CD4-positive, alpha-beta T cell treated with Interleukin-6 for 4 hours (primary cell): ENCODE results near the gene HIPK2.
"Not testable (repeated sequence)": the region's sequence is repeated elsewhere in the genome, so short reads cannot be mapped to it uniquely, and the experiment has no call there.

Experiments used
- DNase-seq: peaks from one replicate; pipeline ENCODE4 v3.0.0-alpha.2; 2020; ENCODE audit warnings: mixed read lengths

The HIPK2 gene

DNA sequence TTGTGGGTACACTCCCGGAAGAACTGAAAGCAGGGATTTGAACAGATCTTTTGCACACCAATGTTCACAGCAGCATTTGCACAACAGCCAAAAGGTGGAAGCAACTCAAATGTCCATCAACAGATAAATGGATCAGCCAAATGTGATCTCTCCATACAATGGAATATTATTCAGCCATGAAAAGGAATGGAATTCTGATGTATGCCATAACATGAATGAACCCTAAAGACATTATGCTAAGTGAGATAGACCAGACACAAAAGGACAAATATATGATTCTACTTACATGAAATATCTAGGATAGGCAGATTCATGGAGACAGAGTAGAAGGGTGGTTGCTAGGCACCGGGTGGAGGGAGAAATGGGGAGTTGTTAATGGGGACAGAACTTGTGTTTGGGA is 217.6 kb downstream of the HIPK2 start:
- no peak for DNase-seq

DNA sequence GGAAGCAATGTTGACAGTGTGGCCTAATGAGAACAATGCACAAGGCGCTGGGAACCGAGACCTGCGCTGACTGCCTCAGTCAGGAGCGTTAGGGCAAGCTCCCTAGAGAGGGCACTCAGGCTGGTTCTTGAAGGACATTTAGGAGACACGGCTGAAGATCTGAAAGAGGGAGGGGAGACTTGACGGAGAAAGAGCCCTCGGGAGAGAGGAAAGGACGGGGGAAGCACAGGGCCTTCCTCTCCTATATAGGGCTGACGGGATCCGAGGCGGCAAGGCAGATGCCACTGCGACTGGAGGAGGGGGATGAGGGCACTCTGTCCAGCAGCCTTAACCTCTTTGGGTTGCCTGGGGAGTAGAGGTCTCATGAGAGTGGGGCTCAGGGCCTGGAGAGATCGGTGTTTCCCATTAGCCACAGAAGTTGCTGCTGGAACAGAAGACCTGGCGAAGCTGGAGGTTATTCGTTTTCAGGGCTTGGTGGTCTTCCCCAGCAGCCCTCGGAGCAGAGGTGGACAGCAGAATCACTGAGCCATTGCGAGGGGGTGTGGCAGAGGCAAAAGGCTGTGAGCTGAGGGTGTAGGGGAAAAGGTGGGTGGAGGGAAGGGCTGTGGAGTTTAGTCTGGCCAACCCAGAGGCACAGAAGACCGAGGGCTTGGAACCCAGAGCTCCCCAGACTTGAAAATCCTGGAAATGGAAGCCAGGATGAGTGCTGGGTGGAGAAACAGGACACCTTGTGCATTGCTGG is 218.3 kb downstream of the HIPK2 start:
- DNase-seq: no peak

DNA sequence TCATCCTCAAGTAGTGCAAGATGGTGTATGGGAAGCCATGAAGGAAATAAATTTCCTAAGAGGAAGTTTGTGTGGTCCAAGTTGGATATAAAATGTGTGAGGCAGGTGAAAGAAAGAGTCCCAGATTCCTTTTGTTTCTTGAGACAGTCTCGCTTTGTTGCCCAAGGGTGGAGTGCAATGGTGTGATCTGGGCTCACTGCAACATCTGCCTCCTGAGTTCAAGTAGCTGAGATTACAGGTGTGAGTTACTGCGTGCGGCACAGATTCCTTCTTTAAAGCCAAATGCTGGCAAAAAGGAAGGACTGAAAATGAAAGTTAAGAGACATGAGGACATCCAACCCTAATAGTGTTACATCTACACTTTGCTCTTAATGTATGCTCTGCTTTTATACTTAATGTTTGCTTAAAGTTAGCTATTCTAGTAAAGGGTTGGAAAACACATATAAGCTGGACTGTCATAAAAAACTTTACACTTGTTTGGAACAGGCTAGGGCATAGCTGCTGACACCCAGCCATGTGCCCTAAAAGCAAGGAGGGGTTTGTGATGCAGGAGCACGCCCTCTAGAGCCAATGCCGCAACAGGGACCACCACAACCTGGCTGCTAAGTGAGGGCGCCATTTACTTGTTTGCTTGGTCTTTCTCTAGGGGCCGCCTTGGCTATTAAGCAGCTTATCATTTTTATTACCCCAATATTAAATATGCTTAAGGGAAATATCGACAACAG is 219.8 kb downstream of the HIPK2 start:
- no peak for DNase-seq

DNA sequence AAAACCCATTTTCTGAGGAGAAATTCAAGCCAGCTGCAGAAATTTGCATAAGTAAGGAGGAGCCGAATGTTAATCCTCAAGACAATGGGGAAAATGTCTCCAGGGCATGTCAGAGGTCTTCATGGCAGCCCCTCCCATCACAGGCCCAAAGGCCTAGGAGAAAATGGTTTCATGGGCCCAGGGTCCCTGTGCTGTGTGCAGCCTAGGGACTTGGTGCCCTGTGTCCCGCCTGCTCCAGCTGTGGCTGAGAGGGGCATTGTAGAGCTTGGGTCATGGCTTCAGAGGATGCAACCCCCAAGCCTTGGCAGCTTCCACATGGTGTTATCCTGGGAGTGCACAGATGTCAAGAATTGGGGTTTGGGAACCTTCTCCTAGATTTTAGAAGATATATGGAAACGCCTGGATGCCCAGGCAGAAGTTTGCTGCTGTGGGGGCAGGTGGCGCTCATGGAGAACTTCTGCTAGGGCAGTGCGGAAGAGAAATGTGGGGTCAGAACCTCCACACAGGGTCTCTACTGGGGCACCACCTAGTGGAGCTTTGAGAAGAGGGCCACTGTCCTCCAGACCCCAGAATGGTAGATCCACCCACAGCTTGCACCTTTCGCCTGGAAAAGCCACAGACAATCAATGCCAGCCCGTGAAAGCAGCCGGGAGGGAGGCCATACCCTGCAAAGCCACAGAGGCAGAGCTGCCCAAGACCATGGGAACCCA is 223.7 kb downstream of the HIPK2 start:
- DNase-seq: not testable (repeated sequence)

DNA sequence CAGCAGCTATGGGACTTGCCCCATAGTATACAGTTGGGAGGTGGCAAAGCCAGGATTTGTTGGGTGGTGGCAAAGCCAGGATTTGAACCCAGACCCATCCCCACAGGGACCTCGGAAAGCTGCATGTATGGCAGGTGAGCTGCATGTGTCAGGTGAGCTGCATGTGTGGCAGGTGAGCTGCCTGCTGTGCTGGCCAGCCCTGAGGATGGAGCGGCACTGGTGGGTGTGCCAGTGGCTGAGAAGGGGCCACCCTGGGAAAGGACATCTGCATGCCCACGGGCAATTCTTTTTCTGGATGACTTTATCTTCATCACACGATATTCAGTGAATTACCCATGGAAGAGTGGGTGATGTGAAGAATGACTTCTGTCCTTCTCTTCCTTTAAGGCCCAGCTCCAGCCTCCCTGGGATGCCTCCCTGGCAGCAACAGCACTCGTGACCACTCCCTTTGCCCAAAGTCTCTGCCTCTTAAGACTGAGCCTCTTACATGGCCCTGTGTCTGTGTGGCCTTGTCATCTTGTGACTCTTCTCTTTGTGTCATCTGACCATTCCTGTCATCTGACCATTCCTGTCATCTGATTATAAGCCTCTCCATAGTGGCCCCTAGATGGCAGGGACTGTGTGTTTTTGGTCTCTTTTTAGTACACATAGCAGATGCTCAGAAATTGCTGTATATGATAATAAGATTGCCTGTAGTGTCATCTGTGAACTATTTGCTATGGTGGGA is 229.3 kb downstream of the HIPK2 start:
- no peak for DNase-seq

DNA sequence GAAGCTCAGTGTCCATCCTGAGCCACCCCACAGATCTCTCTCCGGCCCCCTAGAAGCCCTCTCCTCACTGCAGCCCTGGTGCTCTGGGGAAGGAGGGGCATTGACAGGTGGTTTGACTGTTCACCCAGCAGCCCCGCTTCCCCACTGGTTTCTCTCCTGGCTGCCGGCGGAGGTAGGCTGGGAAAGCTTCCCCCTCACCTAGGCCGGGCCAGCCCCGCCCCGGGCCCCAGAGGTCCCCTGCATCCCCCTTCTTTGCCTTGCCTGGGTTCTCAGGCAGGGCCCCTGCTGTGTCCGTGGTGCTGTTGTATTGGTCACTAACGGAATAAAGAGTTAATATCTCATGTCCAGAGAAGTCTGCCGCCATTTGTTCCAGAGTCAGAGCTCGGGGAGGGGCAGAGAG is 233.2 kb downstream of the HIPK2 start:
- DNase-seq: no peak

DNA sequence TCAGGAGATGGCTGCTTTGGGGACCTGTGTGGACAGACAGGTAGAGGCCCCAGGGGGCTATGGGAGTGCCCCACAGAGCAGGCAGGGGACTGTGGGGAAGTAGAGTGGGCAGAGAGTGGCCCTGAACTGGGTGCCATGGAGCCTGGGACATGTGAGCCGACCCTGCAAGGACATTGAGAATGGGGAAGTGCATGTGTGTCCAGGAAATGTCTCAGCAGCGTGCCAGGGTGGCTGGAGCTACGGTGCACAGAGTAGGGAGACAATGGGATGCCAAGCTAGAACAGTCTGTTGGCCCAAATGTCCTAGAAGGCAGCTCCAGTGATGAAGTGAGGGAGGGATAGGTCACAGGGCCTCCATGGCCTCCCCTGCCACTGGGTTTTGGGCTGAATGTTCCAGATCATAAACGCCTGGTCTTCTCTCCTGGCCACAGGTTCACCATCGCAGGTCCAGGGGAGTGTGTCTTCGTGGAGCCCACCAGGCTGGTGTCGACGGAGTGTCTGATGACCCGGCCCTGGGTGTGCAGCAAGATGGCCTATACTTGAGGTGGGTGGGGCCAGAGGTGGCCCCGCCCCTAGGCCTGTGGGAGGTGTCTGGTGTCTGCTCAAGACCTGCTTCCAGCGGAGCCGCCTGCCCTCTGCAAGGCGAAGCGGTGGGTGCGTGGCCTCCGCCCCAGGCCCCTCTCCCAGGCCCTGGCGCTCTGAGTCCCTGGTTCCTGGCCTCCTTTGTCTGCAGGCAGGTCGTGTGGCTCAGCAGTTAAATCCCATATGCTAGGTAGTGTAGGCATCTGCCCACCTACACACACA is 233.8 kb downstream of the HIPK2 start:
- DNase-seq: no peak

DNA sequence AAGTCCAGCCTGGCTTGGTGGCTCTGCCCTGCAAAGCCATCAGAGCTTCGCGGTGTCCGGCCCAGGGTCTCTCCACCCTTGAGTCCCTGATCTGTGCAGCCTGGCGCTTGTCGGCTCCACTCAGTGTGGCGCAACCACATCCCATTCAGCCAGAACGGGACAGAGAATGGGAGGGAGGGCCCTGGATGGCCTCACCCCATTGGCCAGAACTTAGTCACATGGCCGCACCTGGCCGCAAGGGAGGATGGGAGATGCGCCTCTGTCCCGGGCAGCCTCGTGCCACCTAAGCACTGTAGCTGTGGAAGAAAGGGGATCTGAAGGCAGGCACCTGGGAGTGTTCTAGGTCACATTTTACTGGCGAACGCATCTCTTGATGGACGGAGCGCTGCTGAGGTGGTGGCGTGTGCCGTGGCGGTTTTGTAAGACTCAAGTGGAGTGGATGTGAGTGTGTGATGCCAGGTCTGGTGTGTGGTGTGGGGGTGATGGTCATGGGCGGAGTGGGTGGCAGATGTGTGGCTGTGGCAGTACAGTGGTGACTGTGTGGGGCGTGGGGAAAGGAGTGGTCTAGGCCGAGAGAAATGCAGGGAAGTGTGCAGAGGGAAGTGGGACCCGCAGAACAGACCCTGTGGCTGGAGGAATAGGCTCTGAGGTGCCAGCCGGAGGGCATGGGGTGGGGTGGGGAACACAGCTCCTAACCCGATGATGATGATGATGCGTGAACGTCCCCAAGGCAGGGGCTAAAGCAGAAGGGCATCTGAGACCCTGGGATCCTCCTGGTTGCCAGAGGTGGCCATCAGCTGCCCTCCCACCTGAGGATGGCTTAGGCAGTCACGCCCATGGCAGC is 235.3 kb downstream of the HIPK2 start:
- no peak for DNase-seq

DNA sequence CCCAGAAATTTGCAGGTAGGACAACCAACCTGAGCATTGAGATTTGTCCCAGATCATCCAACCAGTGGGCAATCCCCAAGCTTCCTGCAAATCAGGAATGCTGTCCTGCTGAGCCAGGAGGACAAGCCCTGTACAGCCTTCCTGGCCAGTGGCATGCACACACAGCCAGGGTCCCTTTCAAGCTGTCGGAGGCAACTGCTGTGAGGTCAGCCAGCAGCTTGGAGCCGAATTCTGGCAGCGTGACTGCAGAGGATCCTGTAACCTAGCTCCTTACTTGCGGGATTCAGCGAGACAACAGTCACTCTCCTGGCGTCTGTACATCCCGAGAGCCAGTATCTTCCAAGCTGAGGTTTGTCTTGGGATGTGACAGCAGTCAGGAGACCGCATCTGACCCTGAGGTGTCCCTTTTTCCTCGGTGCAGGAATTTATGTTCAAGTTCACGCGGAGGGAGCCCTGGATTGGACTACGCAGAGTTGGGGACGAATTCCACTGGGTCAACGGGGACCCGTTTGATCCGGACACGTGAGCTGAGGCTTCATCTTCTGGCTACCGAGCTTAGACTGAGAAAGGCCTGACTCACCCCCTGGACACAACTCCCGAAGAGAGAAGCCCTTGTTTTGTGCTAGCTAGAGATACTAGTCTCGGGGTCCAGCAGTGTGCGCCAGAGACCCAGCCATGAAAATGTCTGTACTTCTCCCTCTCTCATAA is 236.0 kb downstream of the HIPK2 start:
- no peak for DNase-seq

DNA sequence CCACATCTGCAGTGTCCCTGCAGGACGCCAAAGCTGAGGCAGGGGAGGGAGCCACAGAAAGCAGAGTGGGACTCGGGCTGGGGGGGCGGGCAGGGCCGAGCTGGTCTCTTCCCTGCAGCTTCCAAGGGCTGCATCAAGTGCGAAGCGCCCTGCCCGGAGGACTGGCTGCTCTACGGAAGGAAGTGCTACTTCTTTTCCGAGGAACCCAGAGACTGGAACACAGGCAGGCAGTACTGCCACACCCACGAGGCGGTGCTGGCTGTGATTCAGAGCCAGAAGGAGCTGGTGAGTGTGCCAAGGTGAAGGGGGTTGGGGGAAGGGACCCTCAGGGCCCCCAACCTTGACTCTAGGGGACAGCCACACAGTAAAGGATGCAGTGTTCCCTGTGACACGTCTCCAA is 237.6 kb downstream of the HIPK2 start:
- no peak for DNase-seq

DNA sequence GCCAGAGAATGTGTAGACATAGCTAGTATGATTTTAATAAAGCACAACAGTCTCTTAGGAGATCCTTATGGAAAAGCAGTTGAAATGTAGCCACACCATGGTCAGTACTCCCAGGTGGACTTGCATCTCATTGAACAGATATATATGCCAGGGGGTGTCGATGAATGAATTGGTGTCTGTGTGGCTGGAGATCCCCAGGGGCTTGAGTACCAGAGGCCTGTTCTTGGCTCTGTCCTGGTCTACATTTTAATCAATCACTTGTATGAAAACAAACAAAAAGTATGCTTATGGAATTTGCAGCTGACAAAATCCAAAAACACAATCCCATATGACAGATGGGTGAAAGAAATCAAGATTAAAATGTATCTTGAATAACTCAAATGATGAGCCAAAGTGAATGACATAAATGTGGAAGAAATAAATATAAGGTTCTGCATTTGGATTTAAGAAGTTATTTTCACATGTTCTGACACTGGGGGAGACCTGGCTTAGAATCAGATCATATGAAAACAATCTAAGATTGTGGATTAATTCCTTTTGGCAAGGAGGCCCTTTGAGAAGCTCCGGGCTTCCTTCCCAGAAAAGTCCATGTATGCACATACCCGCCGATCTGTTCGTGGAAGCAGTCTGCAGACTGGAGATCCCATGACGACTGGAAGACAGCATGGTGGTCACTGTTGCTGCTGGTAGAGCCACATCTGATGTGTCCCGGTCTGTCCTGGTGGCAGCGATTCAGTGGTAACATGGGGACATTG is 238.7 kb downstream of the HIPK2 start:
- no peak for DNase-seq

DNA sequence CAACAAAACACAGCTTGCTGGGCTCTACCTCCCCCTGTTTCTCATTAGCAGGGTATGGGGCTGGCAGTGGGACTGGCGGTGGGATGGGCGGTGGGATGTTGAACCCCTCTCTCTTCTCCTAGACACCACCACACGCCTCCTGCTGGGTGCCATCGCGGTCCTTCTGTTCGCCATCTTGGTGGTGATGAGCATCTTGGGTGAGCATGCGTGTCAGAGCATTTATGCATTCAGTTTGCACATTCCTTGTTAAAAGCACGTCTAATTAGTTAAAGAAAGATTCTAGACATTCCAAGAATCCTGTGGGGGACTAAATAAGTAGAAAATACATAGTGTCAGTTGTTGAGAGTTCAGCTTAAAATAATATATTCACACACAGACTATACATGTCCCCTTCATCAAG is 241.6 kb downstream of the HIPK2 start:
- no peak for DNase-seq

DNA sequence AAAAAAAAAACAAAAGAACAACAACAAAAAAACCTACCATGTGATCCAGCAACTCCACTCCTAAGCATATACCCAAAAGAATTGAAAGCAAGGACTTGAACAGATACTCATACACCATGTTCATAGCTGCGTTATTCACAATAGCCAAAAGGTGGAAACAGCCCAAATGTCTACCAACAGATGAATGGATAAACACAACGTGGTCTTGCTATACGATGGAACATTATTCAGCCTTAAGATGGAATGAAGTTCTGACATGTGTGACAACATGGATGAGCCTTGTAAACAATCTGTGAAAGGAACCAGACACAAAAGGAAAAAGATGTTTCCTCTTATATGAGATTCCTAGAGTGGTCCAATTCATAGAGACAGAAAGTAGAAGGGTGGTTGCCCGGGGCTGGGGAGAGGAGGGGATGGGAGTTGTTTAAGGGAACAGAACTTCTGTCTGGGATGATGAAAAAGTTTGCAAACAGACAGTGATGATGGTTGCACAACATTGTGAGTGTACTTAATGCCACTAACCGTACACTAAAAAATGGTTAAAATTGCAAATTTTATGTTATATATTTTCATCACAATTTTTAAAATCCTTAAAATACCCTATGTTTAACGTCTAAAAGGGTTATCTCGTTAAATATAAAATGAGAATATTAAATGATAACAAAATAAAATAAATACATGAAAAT is 242.7 kb downstream of the HIPK2 start:
- DNase-seq: no peak

DNA sequence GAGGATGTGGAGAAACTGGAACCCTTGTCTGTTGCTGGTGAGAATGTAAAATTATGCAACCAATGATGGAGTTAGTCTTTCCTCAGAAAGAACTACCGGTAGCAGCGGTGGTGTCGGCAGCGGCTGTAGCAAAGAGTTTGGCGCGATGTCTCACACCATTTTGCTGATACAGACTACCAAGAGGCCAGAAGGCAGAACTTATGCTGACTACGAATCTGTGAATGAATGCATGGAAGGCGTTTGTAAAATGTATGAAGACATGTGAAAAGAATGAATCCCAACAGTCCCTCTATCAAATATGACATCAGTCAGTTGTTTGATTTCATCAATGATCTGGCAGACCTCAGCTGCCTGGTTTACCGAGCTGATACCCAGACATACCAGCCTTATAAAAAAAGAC is 243.7 kb downstream of the HIPK2 start:
- no peak for DNase-seq

DNA sequence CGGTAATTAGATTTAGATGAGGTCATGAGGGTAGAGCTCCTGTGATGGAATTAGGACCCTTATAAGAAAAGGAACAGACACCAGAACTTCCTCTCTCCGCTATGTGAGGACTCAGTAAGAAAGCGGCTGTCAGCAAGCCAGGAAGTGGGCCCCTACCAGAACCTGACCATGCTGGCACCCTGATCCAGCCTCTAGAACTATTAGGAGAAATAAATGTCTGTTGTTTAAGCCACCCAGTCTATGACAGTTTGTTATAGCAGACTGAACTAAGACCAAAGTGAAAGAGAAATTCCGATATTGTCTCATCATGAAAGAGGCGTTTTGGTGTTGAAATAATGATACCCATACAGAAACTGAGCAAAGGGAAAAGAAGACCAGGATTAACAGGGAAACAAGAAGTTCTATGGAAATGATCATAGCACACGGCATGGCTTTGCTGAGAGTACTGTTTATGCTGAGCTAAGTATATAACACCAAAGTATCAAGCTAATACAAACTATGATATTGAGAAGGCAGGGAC is 245.1 kb downstream of the HIPK2 start:
- no peak for DNase-seq

DNA sequence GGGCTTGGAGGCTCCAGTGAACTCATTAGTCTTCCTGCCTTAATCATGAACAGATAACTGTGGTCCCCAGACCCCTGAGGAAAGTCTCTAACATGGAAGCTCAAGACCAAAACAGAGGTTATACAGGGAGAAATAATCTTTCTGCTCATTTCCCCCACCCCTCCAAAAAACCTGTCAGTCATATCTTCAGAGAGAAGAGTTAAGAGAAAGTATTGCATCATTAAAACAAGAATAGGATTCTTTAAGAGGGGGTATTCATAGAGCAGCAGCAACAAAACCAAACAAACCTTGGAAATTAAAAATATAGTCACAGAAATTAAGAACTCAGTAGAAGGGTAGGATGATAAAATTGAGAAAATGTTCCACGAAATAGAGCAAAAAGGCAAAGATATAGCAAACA is 246.7 kb downstream of the HIPK2 start:
- no peak for DNase-seq

DNA sequence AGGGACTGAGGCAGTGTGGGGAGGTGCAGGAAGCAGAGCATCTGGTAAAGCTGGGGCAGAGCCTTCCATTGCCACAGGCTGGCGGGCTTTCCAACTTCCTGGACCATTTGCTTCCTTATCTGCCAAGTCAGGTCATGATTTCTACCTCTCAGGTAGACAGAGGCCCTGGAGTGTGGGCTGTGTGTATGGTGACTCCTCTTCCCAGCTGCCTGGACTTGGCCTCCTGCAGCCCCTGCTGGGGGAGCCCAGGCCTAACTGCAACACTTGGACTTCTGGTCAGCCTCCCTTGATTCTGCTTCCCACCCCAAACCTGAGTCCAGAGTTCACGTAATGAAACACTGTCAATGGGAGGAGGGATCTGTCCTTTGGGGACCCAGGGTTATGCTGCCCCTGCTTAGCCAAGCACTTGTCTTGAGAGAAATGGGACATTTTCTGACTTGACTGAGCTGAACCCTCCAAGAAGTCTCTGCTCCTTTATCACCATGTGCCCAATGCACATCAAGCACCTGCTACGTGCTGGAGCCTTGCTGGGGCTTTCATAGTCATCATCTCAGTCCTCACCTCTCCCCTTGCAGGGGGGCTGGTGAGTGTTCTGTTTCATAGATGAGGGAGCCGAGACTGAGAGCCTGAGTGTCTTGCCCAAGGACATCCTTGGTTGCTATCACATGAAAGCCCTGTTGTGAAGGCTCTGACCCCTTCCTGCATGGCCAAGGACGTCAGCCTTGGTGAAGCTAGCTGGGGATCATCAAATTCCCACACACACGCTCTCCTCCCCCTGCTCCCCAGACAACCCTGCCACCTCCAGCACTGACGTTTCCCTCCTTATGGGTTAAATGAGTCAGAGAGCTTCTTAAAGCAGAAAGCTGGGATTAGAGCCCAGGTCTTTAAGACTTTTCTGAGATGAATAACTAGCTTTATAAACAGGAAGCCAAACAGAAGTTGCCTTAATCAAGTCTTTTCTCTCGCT is 250.9 kb downstream of the HIPK2 start:
- DNase-seq: no peak

DNA sequence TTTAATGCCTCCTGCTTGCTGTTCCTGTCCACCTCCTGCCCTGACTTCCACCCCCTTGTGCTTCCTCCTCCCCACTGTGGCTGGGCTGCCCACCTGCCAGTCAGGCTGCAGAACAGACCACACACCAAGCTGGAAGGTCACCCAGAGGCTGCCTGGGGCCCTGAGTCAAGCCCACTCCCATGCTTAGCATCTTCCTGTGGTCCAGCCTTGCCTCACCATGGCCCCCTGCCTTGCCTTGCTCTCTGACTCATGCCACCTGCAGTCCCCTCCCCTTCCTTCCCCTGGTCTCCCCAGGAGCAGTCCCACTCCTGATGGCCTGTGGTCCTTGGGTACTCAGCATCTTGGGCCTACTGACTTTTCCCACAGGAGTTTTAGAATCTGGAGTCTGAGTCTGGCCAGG is 252.0 kb downstream of the HIPK2 start:
- no peak for DNase-seq
